ENCODE data around the gene GAB3. TPM values are rescaled to one million over a fixed set of nuclear protein-coding genes. Genes with fewer than 3 reads are reported as not detected.

The GAB3 gene
- 1 to 10 TPM; 3.9 to 7.3 (median 5.2) TPM for total RNA-seq

GRCh38 chrX:154750301-154751202 lies at the start of gene GAB3:
TSS of gene GAB3 (minus strand) at chrX:154751077. CDS start at chrX:154751025, 52 bp downstream.
- no peaks in the 10 kb centered on the region for H3K36me3 ChIP-seq

DNA sequence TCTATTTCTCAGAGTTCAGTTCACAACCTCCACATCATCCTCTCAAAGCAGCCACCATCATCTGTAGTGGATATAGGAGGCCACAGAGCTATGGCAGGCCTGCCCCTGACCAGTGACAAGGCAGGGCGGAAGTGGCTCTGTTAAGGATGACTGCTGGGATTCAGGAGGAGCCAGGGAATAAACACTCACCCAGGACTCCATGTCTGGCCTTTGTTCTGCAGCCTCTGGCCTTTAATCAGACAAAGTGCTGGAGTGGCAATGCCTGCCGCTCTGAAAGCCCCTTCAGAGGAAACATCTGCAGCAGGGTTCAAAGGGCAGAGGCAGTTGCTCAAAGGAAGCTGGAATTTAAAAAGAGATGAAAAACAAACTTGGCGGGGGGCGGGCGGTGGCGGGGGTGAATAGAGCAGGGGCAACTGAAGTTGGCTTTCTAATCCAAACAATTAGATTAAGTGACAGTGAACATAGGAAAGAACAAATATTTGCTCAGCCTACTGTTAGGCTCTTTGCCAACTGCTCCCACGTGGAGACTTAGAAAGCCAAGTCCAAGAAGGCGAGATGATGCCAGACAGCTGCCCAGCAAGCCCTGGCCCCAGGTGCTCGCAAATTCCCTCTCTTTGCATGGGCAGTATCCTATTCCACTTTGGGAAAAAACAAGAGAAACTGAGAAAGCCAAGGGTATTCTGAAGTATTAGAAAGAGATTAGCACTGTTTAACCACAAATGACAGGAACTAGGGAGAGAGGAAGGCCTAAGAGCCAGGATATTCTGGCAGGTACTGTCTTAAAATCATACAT lies 48.9 kb upstream of the GAB3 start:
- intact Hi-C loops (cut with DNase I): no loop called here
- Histone ChIP-seq H3K36me3 (no peaks in the 10 kb centered on the region), H3K4me3 (no peak overlapping the region), H3K9me3 (no peaks in the 10 kb centered on the region), H3K4me1 (peaks cover 10 to 34% (median 29%) of the 10 kb centered on the region in 4 donors), H3K27ac (replicated peaks in 1 of 4) (peak overlapping the region in 3 of 4 donors; percentile 10 to 58 (median 40)), H3K27me3 (no peaks in the 10 kb centered on the region)
- TF ChIP-seq EP300 (IDR thresholded peaks at IDR 0.05) (no peak), CTCF (IDR thresholded peaks at IDR 0.05) (no peak), POLR2AphosphoS5 (IDR thresholded peaks at IDR 0.05) (no peak), POLR2A (IDR thresholded peaks at IDR 0.05; ENCODE audit: low read depth) (no peak)
- no peak for DNase-seq (ENCODE audit: extremely low spot score)
- WGBS: 43% methylated on average over 9 of the region's 9 CpGs

More at GRCh38 chrX:154750301-154751202, at the start of gene GAB3:
- H3K4me3 ChIP-seq: peak within 1 kb of the TSS; percentile 56 to 67 (median 61)
- peaks cover 0 to 3% (median 0%) of the 10 kb centered on the region in 4 donors for H3K9me3 ChIP-seq
- no peak for DNase-seq (ENCODE audit: extremely low spot score)
- WGBS: 30% methylated on average over 9 of the region's 98 CpGs
- peaks cover 0 to 23% (median 20%) of the 10 kb centered on the region in 4 donors for H3K4me1 ChIP-seq
- intact Hi-C loops (cut with DNase I): no loop called here
- peak within 1 kb of the TSS; percentile 74 to 80 (median 78) for H3K27ac ChIP-seq (replicated peaks in 1 of 4)
- no peaks in the 10 kb centered on the region for H3K27me3 ChIP-seq
- peak in 1 of 2 donors; percentile 22 for TF ChIP-seq POLR2AphosphoS5 (IDR thresholded peaks at IDR 0.05)
- TF ChIP-seq POLR2A (IDR thresholded peaks at IDR 0.05; ENCODE audit: low read depth): no peak

- Histone ChIP-seq H3K4me3 (no peak overlapping the region), H3K27me3 (no peaks in the 10 kb centered on the region), H3K4me1 (peaks cover 7 to 22% (median 16%) of the 10 kb centered on the region in 4 donors), H3K9me3 (no peaks in the 10 kb centered on the region), H3K27ac (replicated peaks in 1 of 4) (no peak overlapping the region), H3K36me3 (no peaks in the 10 kb centered on the region)
- intact Hi-C loops (cut with DNase I): no loop called here
- no peak for DNase-seq (ENCODE audit: extremely low spot score)
- TF ChIP-seq EP300 (IDR thresholded peaks at IDR 0.05) (no peak), POLR2A (IDR thresholded peaks at IDR 0.05; ENCODE audit: low read depth) (no peak), CTCF (IDR thresholded peaks at IDR 0.05) (no peak), POLR2AphosphoS5 (IDR thresholded peaks at IDR 0.05) (no peak)
- 72% methylated on average over 6 of the region's 6 CpGs for WGBS
These were observed 46.1 kb upstream of the GAB3 start for GRCh38 chrX:154797006-154797405.

- H3K36me3 ChIP-seq: no peaks in the 10 kb centered on the region
- H3K9me3 ChIP-seq: no peaks in the 10 kb centered on the region
- no peak for DNase-seq (ENCODE audit: extremely low spot score)
- H3K27me3 ChIP-seq: no peaks in the 10 kb centered on the region
- 64% methylated on average over 2 of the region's 2 CpGs for WGBS
- H3K27ac ChIP-seq (replicated peaks in 1 of 4): no peak overlapping the region
- H3K4me1 ChIP-seq: peaks cover 5 to 12% (median 9%) of the 10 kb centered on the region in 4 donors
- no peak overlapping the region for H3K4me3 ChIP-seq
- intact Hi-C loops (cut with DNase I): no loop called here
- TF ChIP-seq POLR2A (IDR thresholded peaks at IDR 0.05; ENCODE audit: low read depth) (no peak), EP300 (IDR thresholded peaks at IDR 0.05) (no peak), POLR2AphosphoS5 (IDR thresholded peaks at IDR 0.05) (no peak), CTCF (IDR thresholded peaks at IDR 0.05) (no peak)
These were observed 44.1 kb upstream of the GAB3 start for GRCh38 chrX:154795016-154795415.
